Measurements from ENCODE around the gene ILDR2.

GRCh38 chr1:166999500-167000055, 24.2 kb upstream of the ILDR2 start:
- TF ChIP-seq CTCF (conservative IDR thresholded peaks at IDR 0.05; ENCODE audit: low read length) (no peak), EZH2phosphoT487 (IDR thresholded peaks at IDR 0.05; ENCODE audit: borderline replicate concordance) (no peak)
